Vagina (tissue), 2 donors: Measurements from ENCODE around the gene ATP2A3.

Experiments
- POLR2A ChIP-seq, 2 donors: fragments of 450-650 bp; IDR thresholded peaks; one replicate each; pipeline ENCODE4 v1.6.1; 2017; ENCODE audit warnings: antibody characterized with exemption in 2 of 2, mild to moderate bottlenecking in 2 of 2, moderate library complexity in 2 of 2
- POLR2AphosphoS5 ChIP-seq, 2 donors: sonication (generic); formaldehyde crosslinking; IDR thresholded peaks; one replicate each; pipeline ENCODE4 v1.9.0; 2017; ENCODE audit warnings: antibody characterized with exemption in 2 of 2, mild to moderate bottlenecking in 2 of 2, low read depth in 1 of 2; ENCODE audit not compliant: insufficient read depth in 1 of 2
- TF ChIP-seq, protein P1 (sequence below), 3 experiments: fragments of 450-650 bp in 2 of 3; fragments of 200-600 bp in 1 of 3; sonication (generic) in 1 of 3; IDR thresholded peaks; one replicate each; pipeline ENCODE4 v1.5.1; 2017 to 2019; ENCODE audit warnings: antibody characterized with exemption in 3 of 3, mild to moderate bottlenecking in 2 of 3, moderate library complexity in 2 of 3

DNA sequence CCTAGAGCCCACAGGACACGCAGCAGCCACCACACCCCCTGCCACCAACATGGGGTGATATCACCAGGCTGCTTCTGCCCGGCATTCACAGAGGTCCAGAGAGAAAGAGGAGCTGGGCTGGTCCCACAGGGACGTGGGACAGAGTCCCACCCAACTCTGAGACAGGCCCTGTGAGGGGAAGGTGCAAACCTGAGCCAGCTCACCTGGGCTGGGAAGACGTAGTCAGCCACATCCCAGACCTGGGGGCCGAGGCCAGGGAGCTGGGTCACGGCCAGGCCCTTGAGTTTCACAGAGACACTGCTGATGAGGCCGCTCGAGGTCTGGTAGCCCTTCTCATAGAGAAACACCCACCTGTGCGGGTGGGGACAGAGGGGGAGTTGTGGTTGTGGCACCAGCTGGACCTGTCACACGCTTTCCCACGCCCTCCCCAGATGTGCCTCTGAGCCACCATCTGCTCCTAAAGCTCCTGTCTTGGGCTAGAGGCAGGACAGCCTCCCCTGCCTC lies 59.2 kb downstream of the ATP2A3 start:
- TF ChIP-seq, protein P1, sequence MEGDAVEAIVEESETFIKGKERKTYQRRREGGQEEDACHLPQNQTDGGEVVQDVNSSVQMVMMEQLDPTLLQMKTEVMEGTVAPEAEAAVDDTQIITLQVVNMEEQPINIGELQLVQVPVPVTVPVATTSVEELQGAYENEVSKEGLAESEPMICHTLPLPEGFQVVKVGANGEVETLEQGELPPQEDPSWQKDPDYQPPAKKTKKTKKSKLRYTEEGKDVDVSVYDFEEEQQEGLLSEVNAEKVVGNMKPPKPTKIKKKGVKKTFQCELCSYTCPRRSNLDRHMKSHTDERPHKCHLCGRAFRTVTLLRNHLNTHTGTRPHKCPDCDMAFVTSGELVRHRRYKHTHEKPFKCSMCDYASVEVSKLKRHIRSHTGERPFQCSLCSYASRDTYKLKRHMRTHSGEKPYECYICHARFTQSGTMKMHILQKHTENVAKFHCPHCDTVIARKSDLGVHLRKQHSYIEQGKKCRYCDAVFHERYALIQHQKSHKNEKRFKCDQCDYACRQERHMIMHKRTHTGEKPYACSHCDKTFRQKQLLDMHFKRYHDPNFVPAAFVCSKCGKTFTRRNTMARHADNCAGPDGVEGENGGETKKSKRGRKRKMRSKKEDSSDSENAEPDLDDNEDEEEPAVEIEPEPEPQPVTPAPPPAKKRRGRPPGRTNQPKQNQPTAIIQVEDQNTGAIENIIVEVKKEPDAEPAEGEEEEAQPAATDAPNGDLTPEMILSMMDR (IDR thresholded peaks at IDR 0.05) = no peak
- TF ChIP-seq POLR2A (IDR thresholded peaks at IDR 0.05) = no peak
- TF ChIP-seq POLR2AphosphoS5 (IDR thresholded peaks at IDR 0.05; ENCODE audit: insufficient read depth in 1 of 2, low read depth in 1 of 2) = no peak
